GM10847 (cell line): Measurements from ENCODE around the gene GLP1R.

ENCODE experiments used
- POLR2A ChIP-seq: IDR thresholded peaks from 2 replicates; pipeline ENCODE4 v1.6.1; 2011; ENCODE audit not compliant: insufficient read length; ENCODE audit errors: extremely low read depth

The GLP1R gene

GRCh38 chr6:39035681-39036080 is 12.9 kb upstream of the GLP1R start:
- TF ChIP-seq POLR2A = no peak

- no peak for TF ChIP-seq POLR2A
Observed at GRCh38 chr6:39037082-39037508, 11.5 kb upstream of the GLP1R start.

GRCh38 chr6:39037707-39038106 is 10.9 kb upstream of the GLP1R start:
- no peak for TF ChIP-seq POLR2A

- no peak for TF ChIP-seq POLR2A
Observed at GRCh38 chr6:39040080-39040673, 8.4 kb upstream of the GLP1R start.

- no peak for TF ChIP-seq POLR2A
Observed at GRCh38 chr6:39041072-39041471, 7.5 kb upstream of the GLP1R start.

- no peak for TF ChIP-seq POLR2A
Observed at GRCh38 chr6:39043776-39044175, 4.8 kb upstream of the GLP1R start.

GRCh38 chr6:39044181-39044580 is 4.4 kb upstream of the GLP1R start:
- no peak for TF ChIP-seq POLR2A

GRCh38 chr6:39047434-39048327 is 900 bp upstream of the GLP1R start:
- no peak for TF ChIP-seq POLR2A

GRCh38 chr6:39049575-39050283 is 1.1 kb downstream of the GLP1R start:
- no peak for TF ChIP-seq POLR2A

- no peak for TF ChIP-seq POLR2A
Observed at GRCh38 chr6:39050453-39051112, 2.0 kb downstream of the GLP1R start.

GRCh38 chr6:39051399-39052122 is 3.0 kb downstream of the GLP1R start:
- no peak for TF ChIP-seq POLR2A

- TF ChIP-seq POLR2A = no peak
Observed at GRCh38 chr6:39053016-39053624, 4.5 kb downstream of the GLP1R start.

- TF ChIP-seq POLR2A = no peak
Observed at GRCh38 chr6:39053854-39054576, 5.4 kb downstream of the GLP1R start.
